GM12891 (cell line): ENCODE measurements around the gene NRP2.

ENCODE experiments used
- POLR2A ChIP-seq: IDR thresholded peaks from 2 replicates; pipeline ENCODE4 v1.6.1; 2011; ENCODE audit warnings: low read depth, low read length, control low read depth
- POLR2AphosphoS5 ChIP-seq: IDR thresholded peaks from 2 replicates; pipeline ENCODE4 v1.6.1; 2011; ENCODE audit warnings: low read depth, low read length, control low read depth
- SPI1 ChIP-seq: IDR thresholded peaks from 2 replicates; pipeline ENCODE4 v1.6.1; 2011; ENCODE audit warnings: low read depth, low read length, control low read depth

DNA sequence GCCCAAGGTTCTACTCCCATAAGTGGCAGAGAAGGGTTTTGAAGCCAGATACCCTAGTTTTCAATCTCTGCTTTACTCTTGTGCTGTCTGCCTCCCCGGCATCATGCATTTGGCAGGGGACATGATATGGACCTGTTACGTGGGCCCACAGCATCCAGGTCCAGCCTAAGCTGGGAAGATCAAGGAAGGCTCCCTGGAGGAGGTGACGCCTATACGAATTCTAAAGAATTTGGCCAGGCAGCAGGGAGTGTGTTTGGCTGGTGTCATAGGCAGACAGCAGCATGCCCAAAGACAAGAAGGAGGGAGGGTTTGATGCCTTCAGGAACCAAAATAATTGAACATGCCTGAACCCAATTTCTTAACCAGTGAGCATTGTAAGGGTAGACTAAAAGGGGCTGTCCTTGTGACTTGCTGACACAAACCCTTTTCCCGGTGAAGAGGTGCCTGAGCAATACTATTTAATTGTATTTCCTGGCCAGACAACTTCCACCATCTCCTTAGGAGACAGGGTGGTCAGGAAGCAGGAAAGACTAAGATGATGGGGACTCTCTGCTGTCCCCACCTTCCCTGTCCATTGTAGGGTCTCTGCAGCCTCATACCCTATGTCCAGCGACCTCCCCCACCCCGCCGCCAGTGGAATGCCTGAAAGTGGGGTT lies 21.3 kb downstream of the NRP2 start:
- TF ChIP-seq SPI1 (no peak), POLR2AphosphoS5 (no peak), POLR2A (no peak)
